ENCODE measurements around the gene NFIA.
"Not testable (repeated sequence)": the region's sequence is repeated elsewhere in the genome, so short reads cannot be mapped to it uniquely, and the experiment has no call there.

Gene NFIA

DNA sequence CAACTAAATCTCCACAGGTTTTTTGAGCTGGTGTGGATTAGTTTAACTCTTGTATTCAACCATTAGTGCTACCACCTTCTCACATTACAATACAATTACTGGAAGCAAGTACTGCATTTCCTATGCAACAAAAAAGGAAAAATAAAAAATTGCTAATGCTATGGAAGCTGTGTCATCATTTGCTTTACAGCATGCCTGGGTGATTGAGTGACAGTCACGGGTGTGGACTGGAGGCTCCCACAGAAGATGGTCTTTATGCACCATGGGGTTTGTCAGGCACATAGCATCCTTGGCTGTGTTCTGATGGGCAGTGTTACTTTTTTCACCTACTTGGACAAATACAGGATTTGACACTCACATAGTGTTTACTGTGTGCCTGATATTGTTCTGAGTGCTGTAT, 380.3 kb downstream of the NFIA start:
- no peak overlapping the region for H3K9ac ChIP-seq (ENCODE audit: low read depth, low read length, poor library complexity, severe bottlenecking)

DNA sequence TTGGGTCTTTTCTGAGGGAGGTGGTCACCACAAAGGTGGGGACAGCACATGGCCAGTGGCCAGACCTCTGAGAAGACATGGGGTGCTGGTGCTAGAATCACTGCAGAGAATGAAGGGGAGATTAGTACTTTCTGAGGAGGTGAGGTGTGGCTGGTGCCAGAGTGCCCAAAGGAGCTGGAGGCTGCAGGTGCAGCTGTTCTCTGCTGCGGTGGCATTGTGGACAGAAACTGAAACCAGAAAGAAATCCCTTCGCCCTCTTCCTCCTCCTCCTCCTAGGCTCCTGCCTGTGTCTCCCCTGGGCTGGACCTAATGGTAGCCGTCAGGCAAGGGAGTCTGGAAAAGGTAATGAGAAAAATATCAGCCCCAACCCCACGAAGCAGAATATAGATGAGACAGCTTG, 380.9 kb downstream of the NFIA start:
- Histone ChIP-seq H3K9ac (ENCODE audit: low read depth, low read length, poor library complexity, severe bottlenecking) (no peak overlapping the region), H3K36me3 (ENCODE audit: insufficient read depth, low read length) (no peaks in the 10 kb centered on the region), H3K4me1 (ENCODE audit: insufficient read depth, low read length, poor library complexity, severe bottlenecking) (no peaks in the 10 kb centered on the region), H3K4me3 (ENCODE audit: low read length, poor library complexity, severe bottlenecking) (no peak overlapping the region), H4K20me1 (ENCODE audit: insufficient read depth, low read length, poor library complexity, severe bottlenecking) (no peaks in the 10 kb centered on the region), H3K9me3 (ENCODE audit: insufficient read depth, low read depth, low read length) (no peaks in the 10 kb centered on the region), H3K27me3 (ENCODE audit: insufficient read depth, low read length, poor library complexity, severe bottlenecking) (no peaks in the 10 kb centered on the region), H3F3A (ENCODE audit: low read depth) (no peaks in the 10 kb centered on the region), H2AFZ (ENCODE audit: low read length) (no peak overlapping the region), H3K9me2 (replicated peaks; ENCODE audit: low read depth, low read length) (no peaks in the 10 kb centered on the region), H3K79me2 (ENCODE audit: insufficient read depth, low read length) (no peaks in the 10 kb centered on the region), H3K4me2 (ENCODE audit: low read depth, low read length, poor library complexity, severe bottlenecking) (no peak overlapping the region)
- TF ChIP-seq, protein P1, sequence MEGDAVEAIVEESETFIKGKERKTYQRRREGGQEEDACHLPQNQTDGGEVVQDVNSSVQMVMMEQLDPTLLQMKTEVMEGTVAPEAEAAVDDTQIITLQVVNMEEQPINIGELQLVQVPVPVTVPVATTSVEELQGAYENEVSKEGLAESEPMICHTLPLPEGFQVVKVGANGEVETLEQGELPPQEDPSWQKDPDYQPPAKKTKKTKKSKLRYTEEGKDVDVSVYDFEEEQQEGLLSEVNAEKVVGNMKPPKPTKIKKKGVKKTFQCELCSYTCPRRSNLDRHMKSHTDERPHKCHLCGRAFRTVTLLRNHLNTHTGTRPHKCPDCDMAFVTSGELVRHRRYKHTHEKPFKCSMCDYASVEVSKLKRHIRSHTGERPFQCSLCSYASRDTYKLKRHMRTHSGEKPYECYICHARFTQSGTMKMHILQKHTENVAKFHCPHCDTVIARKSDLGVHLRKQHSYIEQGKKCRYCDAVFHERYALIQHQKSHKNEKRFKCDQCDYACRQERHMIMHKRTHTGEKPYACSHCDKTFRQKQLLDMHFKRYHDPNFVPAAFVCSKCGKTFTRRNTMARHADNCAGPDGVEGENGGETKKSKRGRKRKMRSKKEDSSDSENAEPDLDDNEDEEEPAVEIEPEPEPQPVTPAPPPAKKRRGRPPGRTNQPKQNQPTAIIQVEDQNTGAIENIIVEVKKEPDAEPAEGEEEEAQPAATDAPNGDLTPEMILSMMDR (conservative IDR thresholded peaks at IDR 0.05; ENCODE audit: low read length) = no peak
- no peak for TF ChIP-seq EZH2phosphoT487 (IDR thresholded peaks at IDR 0.05; ENCODE audit: borderline replicate concordance)

More for the DNA sequence above, 380.3 kb downstream of the NFIA start:
- Histone ChIP-seq H3K4me2 (ENCODE audit: low read depth, low read length, poor library complexity, severe bottlenecking) (no peak overlapping the region), H3K79me2 (ENCODE audit: insufficient read depth, low read length) (no peaks in the 10 kb centered on the region), H3K4me1 (ENCODE audit: insufficient read depth, low read length, poor library complexity, severe bottlenecking) (no peaks in the 10 kb centered on the region), H2AFZ (ENCODE audit: low read length) (no peak overlapping the region), H3K9me2 (replicated peaks; ENCODE audit: low read depth, low read length) (no peaks in the 10 kb centered on the region), H4K20me1 (ENCODE audit: insufficient read depth, low read length, poor library complexity, severe bottlenecking) (no peaks in the 10 kb centered on the region), H3F3A (ENCODE audit: low read depth) (no peaks in the 10 kb centered on the region), H3K36me3 (ENCODE audit: insufficient read depth, low read length) (no peaks in the 10 kb centered on the region), H3K4me3 (ENCODE audit: low read length, poor library complexity, severe bottlenecking) (no peak overlapping the region), H3K27me3 (ENCODE audit: insufficient read depth, low read length, poor library complexity, severe bottlenecking) (no peaks in the 10 kb centered on the region), H3K9me3 (ENCODE audit: insufficient read depth, low read depth, low read length) (no peaks in the 10 kb centered on the region)
- TF ChIP-seq EZH2phosphoT487 (IDR thresholded peaks at IDR 0.05; ENCODE audit: borderline replicate concordance) = no peak
- TF ChIP-seq, protein P1 (conservative IDR thresholded peaks at IDR 0.05; ENCODE audit: low read length) = no peak

DNA sequence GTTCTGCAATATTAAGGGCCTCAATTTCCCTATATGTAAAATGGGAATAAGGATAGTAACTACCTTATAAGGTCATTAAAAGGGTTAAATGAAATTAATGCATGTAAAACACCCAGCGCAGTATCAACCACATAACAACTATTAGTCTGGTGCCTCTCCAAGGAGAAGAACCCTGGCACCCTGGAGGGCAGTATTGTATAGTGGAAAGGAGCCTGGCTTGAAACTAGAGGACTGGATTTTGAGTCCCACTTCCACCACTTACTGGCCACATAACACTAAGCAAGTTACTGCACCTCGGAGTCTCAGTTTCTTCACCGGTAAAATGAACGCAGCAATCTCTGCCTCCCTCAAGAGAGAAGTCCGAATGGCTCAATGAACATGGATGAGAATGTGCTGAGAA, 385.5 kb downstream of the NFIA start:
- H2AFZ ChIP-seq (ENCODE audit: low read length); H3K79me2 ChIP-seq (ENCODE audit: insufficient read depth, low read length); H3K9ac ChIP-seq (ENCODE audit: low read depth, low read length, poor library complexity, severe bottlenecking): not testable (repeated sequence)

DNA sequence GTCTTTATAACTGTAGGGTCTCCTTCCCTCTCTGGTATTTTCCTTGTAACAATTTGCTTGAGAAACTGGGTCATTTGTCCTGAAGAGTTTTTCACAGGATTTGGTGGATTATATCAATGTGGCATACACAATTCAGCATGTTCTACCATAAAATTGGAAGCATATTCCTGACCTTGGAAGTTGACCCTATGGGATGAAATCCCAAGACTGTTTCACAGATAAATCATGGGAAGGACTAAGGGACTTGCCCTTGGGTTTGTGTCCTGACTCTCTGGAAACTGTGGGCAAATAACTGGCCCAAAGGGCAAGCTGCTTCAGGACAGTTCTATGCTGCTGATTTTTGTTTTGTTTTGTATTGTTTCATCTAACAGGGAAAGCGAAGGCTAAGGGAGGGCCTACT, 387.0 kb downstream of the NFIA start:
- no peaks in the 10 kb centered on the region for H3K9me3 ChIP-seq (ENCODE audit: insufficient read depth, low read depth, low read length)
- no peak overlapping the region for H3K4me2 ChIP-seq (ENCODE audit: low read depth, low read length, poor library complexity, severe bottlenecking)
- no peaks in the 10 kb centered on the region for H4K20me1 ChIP-seq (ENCODE audit: insufficient read depth, low read length, poor library complexity, severe bottlenecking)
- no peaks in the 10 kb centered on the region for H3K27me3 ChIP-seq (ENCODE audit: insufficient read depth, low read length, poor library complexity, severe bottlenecking)
- TF ChIP-seq, protein P1 (conservative IDR thresholded peaks at IDR 0.05; ENCODE audit: low read length) = no peak
- TF ChIP-seq EZH2phosphoT487 (IDR thresholded peaks at IDR 0.05; ENCODE audit: borderline replicate concordance) = no peak
- no peaks in the 10 kb centered on the region for H3F3A ChIP-seq (ENCODE audit: low read depth)
- H3K9me2 ChIP-seq (replicated peaks; ENCODE audit: low read depth, low read length) = no peaks in the 10 kb centered on the region
- no peaks in the 10 kb centered on the region for H3K4me1 ChIP-seq (ENCODE audit: insufficient read depth, low read length, poor library complexity, severe bottlenecking)
- no peak overlapping the region for H3K4me3 ChIP-seq (ENCODE audit: low read length, poor library complexity, severe bottlenecking)
- no peak overlapping the region for H2AFZ ChIP-seq (ENCODE audit: low read length)
- H3K36me3 ChIP-seq (ENCODE audit: insufficient read depth, low read length) = no peaks in the 10 kb centered on the region
- no peak overlapping the region for H3K9ac ChIP-seq (ENCODE audit: low read depth, low read length, poor library complexity, severe bottlenecking)
- H3K79me2 ChIP-seq (ENCODE audit: insufficient read depth, low read length) = no peaks in the 10 kb centered on the region

More for the DNA sequence above, 385.5 kb downstream of the NFIA start:
- not testable (repeated sequence) for H3K27me3 ChIP-seq (ENCODE audit: insufficient read depth, low read length, poor library complexity, severe bottlenecking); H3K4me2 ChIP-seq (ENCODE audit: low read depth, low read length, poor library complexity, severe bottlenecking); H3F3A ChIP-seq (ENCODE audit: low read depth); H3K36me3 ChIP-seq (ENCODE audit: insufficient read depth, low read length); H4K20me1 ChIP-seq (ENCODE audit: insufficient read depth, low read length, poor library complexity, severe bottlenecking); H3K9me3 ChIP-seq (ENCODE audit: insufficient read depth, low read depth, low read length); H3K4me3 ChIP-seq (ENCODE audit: low read length, poor library complexity, severe bottlenecking); H3K9me2 ChIP-seq (replicated peaks; ENCODE audit: low read depth, low read length); H3K4me1 ChIP-seq (ENCODE audit: insufficient read depth, low read length, poor library complexity, severe bottlenecking)

Data from Loucy (cell line).